HG03066 (cell line): ENCODE data around the gene AHNAK2.

Source experiments
- ATAC-seq: cut with Tn5 transposase; IDR thresholded peaks from one replicate; pipeline ENCODE4 v1.9.1; 2021; ENCODE audit warnings: low read depth; ENCODE audit not compliant: unreplicated experiment

Gene AHNAK2

DNA sequence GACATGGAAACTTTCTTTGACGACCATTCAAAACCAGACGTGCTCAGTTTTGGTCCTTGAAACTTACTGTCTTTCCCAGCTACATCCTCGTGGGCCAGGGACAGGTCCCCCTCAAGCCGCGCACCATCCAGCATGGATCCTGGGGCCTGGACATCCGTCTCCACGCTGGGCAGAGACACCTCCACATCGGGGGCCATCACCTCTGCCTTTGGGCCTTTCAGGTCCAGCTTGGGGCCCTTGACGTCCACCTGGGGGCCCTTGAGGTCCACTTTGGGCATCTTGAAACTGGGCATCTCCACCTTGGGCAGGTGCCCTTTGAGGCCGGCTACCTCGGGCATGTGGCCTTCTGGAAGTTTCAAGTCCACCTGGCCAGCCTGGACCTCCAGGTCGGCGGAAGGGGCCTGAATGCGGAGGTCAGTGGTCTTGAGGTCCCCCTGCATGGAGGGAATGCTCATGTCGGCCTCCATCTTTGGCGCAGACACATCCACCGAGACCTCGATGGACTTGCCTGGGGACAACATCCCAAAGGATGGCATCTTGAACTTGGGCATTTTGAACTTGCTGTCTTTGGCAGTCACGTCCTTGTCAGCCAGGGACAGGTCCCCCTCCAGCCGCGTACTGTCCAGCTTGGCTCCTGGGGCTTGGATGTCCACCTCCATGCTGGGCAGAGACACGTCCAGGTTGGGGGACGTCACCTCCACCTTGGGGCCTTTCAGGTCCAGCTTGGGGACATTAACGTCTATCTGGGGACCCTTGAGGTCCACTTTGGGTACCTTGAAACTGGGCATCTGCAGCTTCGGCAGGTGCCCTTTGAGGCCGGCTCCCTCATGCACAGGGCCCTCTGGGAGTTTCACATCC lies 36.4 kb downstream of the AHNAK2 start:
- ATAC-seq = no peak

DNA sequence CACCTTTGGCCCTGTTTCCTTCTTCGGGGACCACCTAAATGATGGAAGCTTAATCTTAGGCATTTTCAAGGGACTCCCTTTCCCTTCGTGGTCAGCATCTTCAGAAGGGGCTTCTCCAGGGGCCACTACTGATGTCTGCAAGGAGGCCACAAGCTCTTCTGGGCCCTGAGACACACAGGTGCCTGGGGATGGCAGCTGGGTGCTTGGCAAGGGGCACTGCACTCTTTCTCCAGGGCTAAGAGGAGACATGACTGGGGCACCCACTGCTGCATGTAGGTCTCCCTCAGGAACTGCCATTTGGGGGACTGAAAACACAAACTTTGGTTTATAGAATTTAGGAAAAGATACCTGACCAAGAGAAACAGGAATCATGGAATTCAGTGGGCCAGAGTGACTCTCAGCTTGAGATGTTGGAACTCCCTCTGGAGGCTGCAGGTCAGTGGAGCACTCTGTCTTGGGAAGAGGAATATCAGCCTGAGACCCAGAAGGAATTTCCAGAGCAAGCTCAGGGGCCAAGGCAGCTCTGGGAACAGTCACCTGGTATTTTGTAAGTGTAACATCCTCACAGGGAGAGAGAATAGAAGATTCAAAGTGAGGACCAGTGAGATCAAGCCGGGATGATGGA lies 37.5 kb downstream of the AHNAK2 start:
- ATAC-seq = no peak

DNA sequence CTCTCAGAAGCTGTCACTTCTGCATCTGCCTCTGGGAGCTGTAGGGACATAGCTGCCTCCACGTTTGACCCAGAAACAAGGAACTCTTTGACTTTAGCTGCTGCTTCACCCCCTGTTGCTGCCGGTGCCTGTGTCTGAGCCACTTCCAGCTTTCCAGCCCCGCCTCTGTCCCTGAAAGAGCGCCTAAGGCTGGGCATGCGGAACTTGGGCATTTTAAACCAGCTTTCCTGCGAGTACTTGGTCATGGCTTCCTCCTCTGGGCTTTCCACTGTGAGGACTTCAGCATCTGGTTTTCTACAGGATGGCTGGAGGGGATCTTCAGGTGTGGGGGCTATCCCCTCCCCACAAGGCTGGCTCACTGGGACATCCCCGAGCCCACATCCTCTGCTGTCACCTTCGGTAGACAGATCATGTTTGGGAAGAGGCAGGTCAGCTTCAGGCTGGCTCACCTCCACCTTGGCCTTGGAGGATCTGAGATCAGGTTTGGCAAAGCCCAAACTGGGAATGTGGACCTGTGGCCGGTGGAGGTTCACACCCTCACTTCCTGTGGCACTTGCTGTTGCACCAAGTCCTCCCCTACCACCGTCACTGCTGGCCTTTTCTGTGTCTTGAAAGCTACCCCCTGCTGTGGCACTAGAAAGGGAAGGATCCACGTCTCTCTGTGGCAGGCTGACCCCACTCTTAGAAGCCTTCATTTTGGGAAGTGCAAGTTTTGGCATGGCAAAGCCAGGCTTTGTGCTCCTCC lies 38.3 kb downstream of the AHNAK2 start:
- ATAC-seq = no peak

DNA sequence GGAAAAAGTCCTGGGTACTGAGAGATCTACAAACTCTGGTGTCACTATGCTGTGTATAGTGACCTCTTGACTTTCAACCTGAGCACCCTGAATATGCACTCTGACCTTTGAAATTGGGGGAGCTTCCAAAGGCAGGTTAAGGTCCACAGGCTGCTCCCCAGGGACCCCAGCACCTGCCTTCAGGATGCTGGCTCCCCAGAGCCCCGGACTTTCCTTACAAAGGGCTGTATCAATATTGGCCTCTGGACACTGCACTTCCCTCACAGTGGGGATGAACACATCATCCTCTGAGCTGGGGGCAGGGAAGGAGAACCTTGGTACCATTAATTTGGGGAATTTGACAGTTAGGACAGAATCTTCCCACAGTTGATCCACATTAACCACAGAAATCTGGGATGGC lies 39.2 kb downstream of the AHNAK2 start:
- no peak for ATAC-seq

DNA sequence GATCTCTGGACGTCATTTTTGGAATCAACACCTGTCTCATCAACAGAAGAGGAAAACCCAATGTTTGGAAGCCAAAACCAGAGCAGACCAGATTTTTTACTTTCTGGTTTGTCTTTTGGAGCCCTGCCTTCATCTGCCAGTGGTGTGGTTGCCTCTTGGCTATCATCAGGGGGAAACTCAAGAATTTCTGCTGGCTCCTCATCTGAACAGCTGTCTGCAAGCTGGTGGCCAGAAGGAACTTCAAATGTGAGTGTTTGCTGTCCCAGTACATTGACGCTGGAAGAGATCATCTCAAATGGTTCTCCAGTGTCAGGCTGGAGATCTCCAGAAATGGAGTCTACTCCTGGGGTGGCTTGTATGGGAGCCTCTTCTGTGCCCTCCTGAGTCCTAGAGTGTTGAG lies 39.7 kb downstream of the AHNAK2 start:
- no peak for ATAC-seq

DNA sequence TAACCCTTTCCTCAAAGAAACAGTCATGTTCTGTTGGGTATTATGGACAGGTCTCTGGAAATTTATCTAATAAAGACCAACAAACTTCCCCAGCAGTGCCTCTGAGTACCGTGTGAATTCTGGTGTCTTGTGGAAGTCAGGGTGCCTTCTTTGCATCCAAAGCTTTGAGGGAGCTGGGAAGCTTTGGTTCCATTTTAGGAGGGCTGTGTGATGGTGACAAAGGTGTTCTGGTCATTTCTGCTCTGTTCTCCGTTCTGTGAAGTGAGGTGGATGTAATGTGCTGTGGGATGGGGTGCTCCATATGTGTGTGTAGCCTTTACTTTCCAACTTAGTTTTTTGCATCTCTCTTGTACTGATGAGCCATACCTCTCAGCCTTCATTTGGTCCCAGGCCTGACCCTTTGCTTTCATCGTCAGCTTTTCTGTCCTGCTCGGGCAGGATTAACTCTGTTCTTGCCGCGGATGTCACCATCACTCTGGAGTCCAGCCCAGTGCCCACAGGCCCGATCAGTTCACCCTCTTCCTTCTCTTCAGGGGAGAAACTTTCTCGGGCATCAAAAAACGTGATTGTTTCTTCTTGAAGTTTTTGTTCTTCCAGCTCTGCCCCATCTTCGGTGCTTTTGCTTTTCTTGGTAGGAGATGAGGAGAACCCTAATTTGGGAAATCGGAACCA lies 40.3 kb downstream of the AHNAK2 start:
- ATAC-seq = no peak

DNA sequence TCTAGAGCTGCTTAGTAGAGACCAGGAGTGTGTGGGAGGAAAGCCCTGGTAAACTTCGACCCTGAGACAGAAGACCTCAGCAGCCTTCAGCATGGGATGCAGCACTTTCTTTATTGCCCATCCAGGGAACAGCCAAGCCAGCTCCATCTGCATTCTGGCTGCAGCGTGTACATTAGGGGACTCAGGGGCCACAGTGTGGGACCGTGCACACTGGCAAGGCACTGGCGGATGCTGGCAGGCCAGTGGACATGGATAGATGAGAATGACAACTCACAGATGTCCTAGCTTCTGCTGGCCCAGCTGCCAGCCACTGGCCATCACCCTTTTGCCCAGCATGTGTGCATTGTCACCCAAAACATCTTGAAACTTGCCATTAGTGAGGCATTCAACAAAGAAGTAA lies 41.0 kb downstream of the AHNAK2 start:
- no peak for ATAC-seq

DNA sequence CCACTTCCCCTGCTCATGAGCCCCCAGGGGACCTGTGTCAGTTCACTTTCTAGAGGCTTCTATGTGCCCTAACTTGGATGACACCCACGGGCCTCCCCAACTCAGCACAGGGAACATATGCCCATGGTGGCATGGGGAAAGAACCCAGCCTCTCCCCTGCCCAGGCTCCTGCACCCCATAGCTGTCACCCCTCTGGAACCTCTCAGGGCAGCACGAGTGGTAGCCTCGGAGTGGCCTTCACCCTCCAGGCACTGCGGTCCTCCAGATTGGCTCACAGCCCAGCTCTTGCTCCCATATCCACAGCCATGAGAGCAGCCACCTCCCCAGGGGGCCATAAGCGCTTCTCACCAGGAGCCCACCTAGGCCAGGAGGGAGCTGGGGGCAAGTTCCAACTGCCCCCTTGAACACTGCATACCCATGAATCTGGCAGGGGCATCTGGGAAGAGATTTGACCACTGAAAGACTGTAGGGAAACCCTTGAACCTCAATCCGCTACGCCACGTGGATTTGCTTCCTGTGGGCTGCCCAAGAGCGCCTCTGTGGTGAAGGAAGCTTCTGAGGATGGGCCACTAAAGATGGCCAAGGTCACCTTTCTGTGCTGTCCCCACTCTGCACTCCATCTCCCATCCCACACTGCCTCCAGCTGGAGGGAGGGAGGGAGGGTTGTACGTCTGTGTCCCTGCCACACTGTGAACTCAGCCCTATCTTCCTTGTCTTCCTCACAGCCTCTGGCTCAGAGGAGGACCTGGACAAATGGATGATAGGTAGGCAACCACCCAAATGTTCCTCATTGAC lies 41.6 kb downstream of the AHNAK2 start:
- no peak for ATAC-seq

DNA sequence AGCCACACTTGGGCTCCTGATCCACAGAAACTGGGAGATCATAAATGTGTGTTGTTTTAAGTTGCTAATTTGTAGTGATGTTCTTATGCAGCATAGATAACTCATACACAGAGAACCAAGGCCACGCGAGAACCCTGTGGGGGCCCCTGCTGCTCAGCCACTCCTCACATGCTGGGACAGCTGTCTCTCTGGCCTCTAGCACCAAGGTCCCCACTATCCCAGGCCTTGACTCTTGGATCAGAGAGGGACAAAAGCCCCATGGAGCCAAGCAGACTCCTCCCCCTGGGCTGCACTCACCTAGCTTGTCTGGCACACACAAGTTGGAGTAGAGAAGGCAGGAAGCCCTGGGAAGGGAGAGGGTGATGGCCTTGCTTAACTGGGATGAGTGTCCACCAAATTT lies 42.2 kb downstream of the AHNAK2 start:
- ATAC-seq = no peak

DNA sequence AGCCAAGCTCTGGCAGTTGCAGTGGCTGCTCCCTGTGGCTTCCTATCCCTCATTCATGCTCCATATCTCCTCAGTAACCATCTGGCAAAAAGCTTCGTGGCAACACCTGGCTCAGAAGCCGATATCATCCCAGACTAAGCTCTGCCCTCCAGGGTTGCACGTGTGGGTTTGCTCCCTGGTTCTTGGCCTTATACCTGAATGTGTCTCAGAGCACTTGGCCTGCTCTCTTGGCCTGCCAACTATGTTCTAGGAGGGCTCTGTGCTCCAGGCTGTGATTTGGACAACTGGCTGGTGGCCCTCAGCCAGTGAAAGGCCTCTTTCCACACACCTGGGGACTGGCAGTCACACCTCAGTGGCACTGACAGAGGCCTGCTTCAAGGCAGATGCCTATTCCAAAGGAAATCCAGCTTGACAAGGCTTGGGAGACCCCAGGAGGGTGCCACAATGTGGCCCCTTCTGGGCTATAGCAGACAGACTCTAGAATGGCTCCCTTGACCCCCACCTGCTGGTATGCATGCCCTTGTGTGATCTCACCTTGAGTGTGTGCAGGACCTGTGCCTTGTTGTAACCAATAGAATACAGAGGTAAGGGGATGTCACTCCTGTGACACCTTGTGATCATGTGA lies 43.0 kb downstream of the AHNAK2 start:
- no peak for ATAC-seq

DNA sequence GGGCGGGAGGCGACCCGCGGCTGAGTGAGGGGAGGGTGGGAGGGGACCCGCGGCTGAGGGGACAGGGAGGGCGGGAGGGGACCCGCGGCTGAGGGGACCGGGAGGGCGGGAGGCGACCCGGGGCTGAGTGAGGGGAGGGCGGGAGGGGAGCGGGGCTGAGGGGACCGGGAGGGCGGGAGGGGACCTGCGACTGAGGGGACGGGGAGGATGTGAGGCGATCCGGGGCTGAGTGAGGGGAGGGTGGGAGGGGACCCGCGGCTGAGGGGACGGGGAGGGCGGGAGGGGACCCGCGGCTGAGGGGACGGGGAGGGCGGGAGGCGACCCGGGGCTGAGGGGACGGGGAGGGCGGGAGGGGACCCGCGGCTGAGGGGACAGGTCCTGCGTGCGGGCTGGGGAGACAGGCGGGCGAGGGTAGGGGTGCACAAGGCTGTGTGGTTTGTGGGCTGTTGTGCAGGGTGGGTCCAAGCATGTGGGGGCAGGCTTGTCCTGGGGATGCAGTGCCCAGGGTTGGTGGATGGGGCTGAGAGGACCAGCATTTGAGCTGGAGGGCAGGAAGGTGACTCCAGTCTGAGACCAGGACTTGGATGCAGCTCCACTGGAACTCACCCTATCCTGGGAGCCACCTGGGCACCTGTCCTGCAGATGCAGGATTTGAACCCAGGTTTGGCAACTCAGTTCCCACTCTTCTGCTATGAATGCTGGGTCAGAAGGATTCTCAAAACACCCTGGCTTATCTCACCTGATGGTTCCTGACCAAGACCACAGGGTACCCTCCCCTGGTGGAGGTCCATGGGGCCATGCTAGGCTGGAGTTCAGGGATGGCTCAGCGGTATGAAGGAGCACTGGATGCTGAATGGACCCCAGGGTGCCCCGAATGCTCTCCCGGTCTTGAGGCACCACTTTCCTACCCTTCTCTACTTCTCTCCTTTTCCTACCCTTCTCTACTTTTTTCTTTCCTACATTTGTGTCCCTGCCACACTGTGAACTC lies 44.1 kb downstream of the AHNAK2 start:
- ATAC-seq = no peak

DNA sequence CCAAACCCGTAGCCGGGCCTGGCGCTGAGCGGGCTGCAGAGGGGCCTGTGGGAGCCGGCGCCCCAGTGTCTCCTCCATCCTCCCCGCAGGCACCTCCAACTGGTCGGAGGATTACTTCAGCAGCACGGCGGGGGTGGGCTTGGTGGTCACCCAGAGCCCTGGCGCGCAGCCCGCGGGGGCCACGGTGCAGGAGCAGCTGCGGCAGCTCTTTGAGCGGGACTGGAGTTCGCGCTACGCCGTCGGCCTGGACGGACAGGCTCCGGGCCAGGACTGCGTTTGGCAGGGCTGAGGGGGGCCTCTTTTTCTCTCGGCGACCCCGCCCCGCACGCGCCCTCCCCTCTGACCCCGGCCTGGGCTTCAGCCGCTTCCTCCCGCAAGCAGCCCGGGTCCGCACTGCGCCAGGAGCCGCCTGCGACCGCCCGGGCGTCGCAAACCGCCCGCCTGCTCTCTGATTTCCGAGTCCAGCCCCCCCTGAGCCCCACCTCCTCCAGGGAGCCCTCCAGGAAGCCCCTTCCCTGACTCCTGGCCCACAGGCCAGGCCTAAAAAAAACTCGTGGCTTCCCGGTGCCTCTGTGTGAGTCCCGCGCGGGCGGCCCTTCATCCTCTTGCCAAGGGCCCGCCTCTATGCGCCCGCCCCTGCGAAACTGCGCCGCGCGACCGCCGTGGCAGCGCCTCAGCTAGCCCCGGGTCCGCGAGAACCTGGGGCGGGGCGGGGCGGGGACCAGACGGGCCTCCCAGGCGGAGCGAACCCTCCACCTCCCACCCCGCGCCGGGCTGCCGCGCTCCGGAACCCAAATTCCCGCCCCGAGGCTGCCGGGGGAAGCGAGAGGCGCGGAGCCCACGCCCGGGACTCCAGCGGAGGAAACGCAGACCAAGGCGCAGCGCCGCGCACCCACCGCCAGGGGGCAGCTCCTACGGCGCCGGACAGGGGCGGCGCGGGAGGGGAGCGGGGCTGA lies 45.2 kb downstream of the AHNAK2 start:
- no peak for ATAC-seq

DNA sequence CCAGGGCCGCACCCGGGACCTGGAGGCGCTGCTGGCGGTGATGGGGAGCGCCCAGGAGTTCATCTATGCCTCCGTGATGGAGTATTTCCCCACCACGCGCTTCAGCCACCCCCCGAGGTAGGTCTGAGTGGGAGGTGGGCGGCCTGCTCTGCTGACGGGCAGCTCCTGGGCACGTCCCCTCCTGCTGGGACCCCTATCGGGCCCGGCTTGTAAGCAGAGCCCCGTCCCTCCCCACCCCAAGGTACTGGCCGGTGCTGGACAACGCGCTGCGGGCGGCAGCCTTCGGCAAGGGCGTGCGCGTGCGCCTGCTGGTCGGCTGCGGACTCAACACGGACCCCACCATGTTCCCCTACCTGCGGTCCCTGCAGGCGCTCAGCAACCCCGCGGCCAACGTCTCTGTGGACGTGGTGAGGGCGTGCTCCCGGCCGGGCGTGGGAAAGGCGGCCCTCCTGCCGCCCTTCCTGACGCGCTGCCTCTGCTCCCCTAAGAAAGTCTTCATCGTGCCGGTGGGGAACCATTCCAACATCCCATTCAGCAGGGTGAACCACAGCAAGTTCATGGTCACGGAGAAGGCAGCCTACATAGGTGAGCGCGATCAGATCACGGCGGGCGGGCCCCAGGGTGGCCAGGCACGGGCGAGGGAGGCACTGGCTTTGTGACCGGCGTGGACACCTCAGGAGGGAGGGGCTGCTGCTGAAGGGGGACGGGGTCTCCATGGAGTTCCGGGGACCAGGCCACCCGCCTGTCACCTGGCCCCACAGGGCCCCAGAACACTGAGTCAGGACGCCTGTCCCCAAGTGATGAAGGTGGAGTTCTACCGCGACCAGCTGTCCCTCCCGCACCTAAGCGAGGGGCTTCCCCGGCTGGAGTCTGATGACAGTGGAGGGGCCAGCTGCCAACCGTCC lies 46.2 kb downstream of the AHNAK2 start:
- ATAC-seq = no peak

DNA sequence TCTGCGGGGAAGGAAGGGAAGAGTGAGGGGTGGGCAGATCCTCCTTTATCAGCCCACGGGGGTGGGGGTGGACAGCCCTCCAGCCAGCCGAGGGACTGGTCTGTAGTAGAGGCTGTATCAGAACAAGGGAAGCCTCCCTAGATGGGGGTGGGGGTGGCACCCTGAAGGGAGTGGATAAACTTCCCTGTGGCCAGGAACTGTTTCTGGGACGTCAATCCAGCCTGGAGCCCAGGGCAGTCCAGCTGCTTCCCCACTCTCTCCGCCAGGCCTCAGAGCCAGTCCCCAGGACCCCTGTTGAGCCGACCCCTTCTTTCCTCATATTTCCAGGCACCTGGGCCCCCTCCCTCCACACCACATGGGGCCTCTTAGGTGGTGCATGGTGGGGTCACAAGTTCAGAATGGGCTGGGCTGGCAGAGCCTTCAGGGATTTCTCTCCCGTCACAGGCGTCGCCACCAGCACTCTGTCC lies 46.8 kb downstream of the AHNAK2 start:
- ATAC-seq = no peak

DNA sequence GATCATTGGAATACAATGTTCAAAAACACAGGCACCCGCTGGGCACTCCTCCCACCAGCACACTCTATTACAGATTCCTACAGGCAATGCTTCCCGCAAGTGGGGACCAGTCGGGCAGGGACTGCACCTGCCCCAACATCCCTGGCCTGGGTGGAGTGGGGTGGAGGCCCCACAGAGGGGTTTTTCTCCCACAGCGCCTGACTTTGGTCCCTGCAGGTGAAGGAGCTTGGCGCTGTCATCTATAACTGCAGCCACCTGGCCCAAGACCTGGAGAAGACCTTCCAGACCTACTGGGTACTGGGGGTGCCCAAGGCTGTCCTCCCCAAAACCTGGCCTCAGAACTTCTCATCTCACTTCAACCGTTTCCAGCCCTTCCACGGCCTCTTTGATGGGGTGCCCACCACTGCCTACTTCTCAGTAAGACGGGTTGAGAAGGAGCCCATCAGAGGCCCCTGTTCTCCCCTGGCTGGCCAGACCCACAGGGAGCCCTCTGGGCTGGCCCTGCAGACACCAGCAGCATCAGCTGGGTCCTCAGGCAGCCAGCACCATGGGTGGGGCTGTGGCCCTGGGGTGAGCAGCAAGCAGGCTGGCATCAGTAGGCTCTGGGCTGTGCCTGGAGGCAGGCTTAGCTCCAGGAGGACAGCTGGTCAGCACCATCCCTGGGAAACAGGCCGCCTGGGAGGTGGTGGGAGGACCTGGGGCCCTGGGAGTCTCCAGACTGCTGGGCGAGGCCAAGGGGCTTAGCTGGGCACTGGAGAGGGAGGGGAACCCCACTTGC lies 47.5 kb downstream of the AHNAK2 start:
- ATAC-seq = no peak
